RWPE1 (cell line): Measurements from ENCODE around the gene ADH1A.
"Not testable (repeated sequence)": the region's sequence is repeated elsewhere in the genome, so short reads cannot be mapped to it uniquely, and the experiment has no call there.

Experiments used
- CTCF ChIA-PET: fragments of 350-600 bp; sonication (Branson Sonifier 250); formaldehyde crosslinking; extraction: SDS; loops from one replicate; lab custom pipeline; 2021; lab: Yijun Ruan, JAX
- POLR2A ChIA-PET: fragments of 400-600 bp; formaldehyde crosslinking; extraction: SDS; loops from one replicate; lab custom pipeline; 2020; ENCODE audit warnings: antibody characterized with exemption; ENCODE audit not compliant: low non-redundant PET; lab: Yijun Ruan, JAX
- DNase-seq: peaks from one replicate; pipeline ENCODE4 v3.0.0; 2012; ENCODE audit warnings: low spot score
- H3K27ac ChIP-seq: fragments of 450-650 bp; 2 replicates; pipeline ENCODE4 v1.5.1; 2017
- CTCF ChIP-seq: fragments of 450-650 bp; conservative IDR thresholded peaks from 2 replicates; pipeline ENCODE4 v1.5.1; 2017; ENCODE audit warnings: low read depth, mild to moderate bottlenecking

The ADH1A gene

DNA sequence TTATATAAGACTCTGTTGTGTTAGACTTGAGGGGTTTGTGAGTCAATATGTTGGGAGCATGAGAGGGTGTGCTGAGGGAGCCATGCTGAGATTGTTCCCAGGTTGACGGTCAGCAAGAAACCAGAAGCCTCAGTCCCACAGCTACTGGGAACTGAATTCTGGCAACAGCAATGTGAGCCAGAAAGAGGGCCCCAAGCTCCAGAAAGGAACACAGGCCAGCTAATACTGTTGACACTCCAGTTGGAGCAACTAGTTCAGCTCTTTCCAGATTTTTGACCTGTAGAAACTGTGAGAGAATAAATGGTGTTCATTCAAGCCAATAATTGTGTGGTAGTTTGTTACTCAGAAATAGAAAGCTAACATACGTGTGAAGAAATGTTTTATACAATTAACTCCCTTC lies 17.1 kb downstream of the ADH1A start:
- POLR2A ChIA-PET: no interaction called here
- no peak overlapping the region for H3K27ac ChIP-seq
- no peak for DNase-seq
- CTCF ChIA-PET: no interaction called here
- TF ChIP-seq CTCF: no peak

GRCh38 chr4:99264927-99265326 lies 25.9 kb downstream of the ADH1A start:
- H3K27ac ChIP-seq: no peak overlapping the region
- ChIA-PET CTCF (no interaction called here), POLR2A (interaction anchor here (0.6 kb wide), 1 partner anchor 178 kb away, joined by 4 read pairs; no protein-coding TSS in a partner anchor)
- no peak for TF ChIP-seq CTCF
- DNase-seq: no peak

DNA sequence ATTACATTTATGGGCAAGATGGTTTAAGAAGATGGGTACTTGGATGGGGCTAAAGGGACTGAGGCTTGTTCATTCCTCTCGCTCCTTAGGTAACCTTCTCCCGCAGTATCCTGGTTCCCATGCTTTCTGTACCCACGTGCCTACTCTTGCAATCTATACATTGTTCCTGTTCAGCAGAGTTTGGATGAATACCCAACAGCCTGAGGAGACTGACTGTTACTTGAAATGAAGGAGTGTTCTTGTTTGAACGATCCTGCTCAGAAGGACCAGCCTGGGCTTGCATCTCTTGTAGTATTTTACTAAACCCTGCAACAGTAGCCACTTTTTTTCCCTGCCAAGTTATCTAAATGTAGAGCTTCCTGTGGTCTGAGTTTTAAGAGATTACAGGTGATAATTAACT lies 38.0 kb downstream of the ADH1A start:
- no peak overlapping the region for H3K27ac ChIP-seq
- POLR2A ChIA-PET: no interaction called here
- CTCF ChIA-PET: no interaction called here
- DNase-seq: no peak
- TF ChIP-seq CTCF: no peak

- POLR2A ChIA-PET: no interaction called here
- no peak for TF ChIP-seq CTCF
- H3K27ac ChIP-seq: no peak overlapping the region
- DNase-seq: peak; percentile 26
- CTCF ChIA-PET: no interaction called here
Measured at GRCh38 chr4:99248714-99249113, 42.1 kb downstream of the ADH1A start.

- CTCF ChIA-PET: no interaction called here
Measured at GRCh38 chr4:99235955-99236354, 54.8 kb downstream of the ADH1A start.

DNA sequence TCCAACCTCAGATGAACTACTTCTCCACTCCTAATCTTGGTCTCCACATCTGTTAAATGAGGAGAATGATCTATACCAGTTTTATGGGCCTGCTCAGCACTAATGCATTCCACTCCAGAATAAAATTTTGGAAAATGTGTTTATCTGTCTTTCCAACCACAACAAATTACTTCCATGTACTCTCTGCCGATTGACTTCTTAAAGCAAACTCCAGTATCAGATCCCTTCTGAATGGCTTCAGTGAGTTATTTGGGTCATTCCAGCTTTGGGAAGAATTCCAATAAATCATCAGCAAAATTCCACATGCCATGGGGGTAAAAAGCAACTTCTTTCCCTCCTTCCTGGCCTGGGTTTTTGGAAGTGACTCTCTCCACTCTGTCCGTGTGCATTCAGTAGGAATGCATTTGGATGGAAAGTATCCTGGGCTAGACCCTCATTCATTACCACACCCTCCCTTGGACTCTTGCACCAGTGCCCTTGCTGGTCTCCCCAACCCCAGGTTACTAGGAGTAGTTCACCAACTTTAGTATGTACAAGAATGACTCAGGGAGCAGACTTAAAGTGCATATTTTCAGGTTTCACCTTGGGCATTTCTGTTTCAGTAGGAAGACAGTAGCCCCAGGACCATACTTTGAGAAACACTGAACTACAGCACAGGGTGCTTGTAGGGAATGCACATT lies 56.3 kb downstream of the ADH1A start:
- ChIA-PET POLR2A (no interaction called here), CTCF (no interaction called here)
- DNase-seq: no peak
- no peak for TF ChIP-seq CTCF
- no peak overlapping the region for H3K27ac ChIP-seq

More at GRCh38 chr4:99235955-99236354, 54.8 kb downstream of the ADH1A start:
- no peak for TF ChIP-seq CTCF
- H3K27ac ChIP-seq: no peak overlapping the region
- no peak for DNase-seq
- POLR2A ChIA-PET: no interaction called here

DNA sequence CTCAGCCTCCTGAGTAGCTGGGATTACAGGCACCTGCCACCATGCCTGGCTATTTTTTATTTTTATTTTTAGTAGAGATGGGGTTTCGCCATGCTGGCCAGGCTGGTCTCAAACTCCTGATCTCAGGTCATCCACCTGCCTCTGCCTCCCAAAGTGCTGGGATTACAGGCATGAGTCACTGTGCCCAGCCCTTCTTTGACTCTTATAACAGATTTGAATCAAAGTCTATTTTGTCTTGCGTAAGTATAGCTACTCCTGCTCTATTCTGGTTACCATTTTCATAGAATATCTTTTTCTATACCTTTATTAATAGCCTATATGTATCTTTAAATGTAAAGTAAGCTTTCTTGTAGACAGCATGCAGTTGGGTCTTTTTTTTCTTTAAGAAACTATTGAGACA lies 57.4 kb downstream of the ADH1A start:
- CTCF ChIA-PET, POLR2A ChIA-PET, DNase-seq: not testable (repeated sequence)

DNA sequence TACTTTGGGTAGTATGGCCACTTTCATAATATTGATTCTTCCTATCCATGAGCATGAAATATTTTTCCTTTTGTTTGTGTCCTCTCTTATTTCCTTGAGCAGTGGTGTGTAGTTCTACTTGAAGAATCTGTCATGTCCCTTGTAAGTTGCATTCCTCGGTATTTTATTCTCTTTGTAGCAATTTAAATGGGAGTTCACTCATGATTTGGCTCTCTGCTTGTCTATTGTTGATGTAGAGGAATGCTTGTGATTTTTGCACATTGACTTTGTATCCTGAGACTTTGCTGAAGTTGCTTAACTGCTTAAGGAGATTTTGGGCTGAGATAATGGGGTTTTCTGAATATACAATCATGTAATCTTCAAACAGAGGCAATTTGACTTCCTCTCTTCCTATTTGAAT lies 62.1 kb downstream of the ADH1A start:
- DNase-seq, H3K27ac ChIP-seq, POLR2A ChIA-PET, CTCF ChIA-PET: not testable (repeated sequence)

More for the DNA sequence above, 57.4 kb downstream of the ADH1A start:
- H3K27ac ChIP-seq: not testable (repeated sequence)

DNA sequence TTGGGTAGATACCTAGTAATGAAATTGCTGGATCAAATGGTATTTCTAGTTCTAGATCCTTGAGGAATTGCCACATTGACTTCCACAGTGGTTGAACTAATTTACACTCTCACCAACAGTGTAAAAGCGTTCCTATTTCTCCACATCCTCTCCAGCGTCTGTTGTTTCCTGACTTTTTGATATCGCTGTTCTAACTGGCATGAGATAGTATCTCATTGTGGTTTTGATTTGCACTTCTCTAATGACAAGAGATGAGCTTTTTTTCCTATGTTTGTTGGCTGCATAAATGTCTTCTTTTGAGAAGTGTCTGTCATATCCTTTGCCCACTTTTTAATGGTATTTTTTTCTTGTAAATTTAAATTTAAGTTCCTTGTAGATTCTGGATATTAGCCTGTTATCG lies 63.1 kb downstream of the ADH1A start:
- POLR2A ChIA-PET, DNase-seq, H3K27ac ChIP-seq, CTCF ChIA-PET: not testable (repeated sequence)
